GM13976 (cell line): ENCODE results near the gene FOXO1.

Source experiments
- DNase-seq: peaks from one replicate; pipeline ENCODE4 v3.0.0; 2012; ENCODE audit warnings: low spot score
- CTCF ChIP-seq: IDR thresholded peaks from 2 replicates; pipeline ENCODE4 v1.5.1; 2012; ENCODE audit warnings: borderline replicate concordance, mild to moderate bottlenecking; ENCODE audit not compliant: insufficient read depth; ENCODE audit errors: extremely low read depth, missing control alignments, control extremely low read depth
- in situ Hi-C: fragments of 300-500 bp; cut with MboI; formaldehyde crosslinking; loops from one replicate; pipeline ENCODE4 v1.12.0; 2022; ENCODE audit warnings: low sequenced_read_pairs, mixed read lengths, inconsistent platforms; ENCODE audit not compliant: unreplicated experiment

FOXO1 gene

GRCh38 chr13:40613914-40614313 is 52.5 kb downstream of the FOXO1 start:
- TF ChIP-seq CTCF: no peak
- DNase-seq: no peak
- in situ Hi-C loops: no loop called here

GRCh38 chr13:40613192-40613818 is 53.1 kb downstream of the FOXO1 start:
- in situ Hi-C loops: no loop called here
- TF ChIP-seq CTCF: no peak
- DNase-seq: peak; percentile 43

GRCh38 chr13:40612041-40612440 is 54.4 kb downstream of the FOXO1 start:
- no peak for DNase-seq
- in situ Hi-C loops: no loop called here
- TF ChIP-seq CTCF: no peak

- no peak for DNase-seq
- in situ Hi-C loops: no loop called here
- TF ChIP-seq CTCF: no peak
Measured at GRCh38 chr13:40611635-40612034, 54.8 kb downstream of the FOXO1 start.

- in situ Hi-C loops: no loop called here
- DNase-seq: no peak
- no peak for TF ChIP-seq CTCF
Measured at GRCh38 chr13:40611004-40611403, 55.4 kb downstream of the FOXO1 start.

GRCh38 chr13:40609972-40610726 is 56.3 kb downstream of the FOXO1 start:
- in situ Hi-C loops: no loop called here
- no peak for TF ChIP-seq CTCF
- no peak for DNase-seq
